ENCODE results near the gene PCNX1.
"Not testable (repeated sequence)": the region's sequence is repeated elsewhere in the genome, so short reads cannot be mapped to it uniquely, and the experiment has no call there.

The PCNX1 gene

DNA sequence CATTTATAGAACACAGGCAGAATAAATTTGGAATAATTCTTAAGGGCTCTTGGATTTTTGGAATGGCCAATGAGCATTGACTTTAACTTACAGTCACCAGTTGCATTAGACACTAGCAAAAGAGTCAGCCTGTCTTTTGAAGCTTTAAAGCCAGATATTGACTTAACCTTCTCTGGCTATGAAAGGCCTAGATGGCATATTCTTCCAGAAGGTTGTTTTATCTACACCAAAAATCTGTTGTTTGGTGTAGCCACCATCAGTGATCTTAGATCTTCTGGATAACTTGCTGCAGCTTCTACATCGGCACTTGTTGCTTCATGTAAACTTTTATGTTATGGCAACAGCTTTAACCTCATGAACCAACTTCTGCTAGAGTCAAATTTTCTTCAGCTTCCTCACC lies 10.4 kb downstream of the PCNX1 start:
- DNase-seq = no peak

DNA sequence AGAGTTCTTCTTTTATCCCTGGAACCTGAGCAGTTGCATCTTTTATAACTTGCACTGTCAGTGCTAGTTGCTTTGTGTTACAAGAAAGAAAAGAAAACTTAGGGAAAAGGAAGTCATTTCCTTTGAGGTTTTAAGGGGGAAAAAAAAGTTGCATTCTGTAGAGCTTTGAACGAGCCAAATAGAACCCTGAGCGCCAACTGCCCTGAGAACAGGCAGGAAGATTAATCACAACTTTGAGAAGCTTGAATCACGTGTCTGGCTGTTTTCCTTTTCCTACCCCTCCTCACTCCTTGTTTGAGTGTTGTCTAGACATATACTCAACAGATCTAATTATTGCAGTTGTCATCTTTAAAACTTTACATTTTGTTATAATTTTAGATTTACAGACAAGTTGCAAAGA lies 12.5 kb downstream of the PCNX1 start:
- DNase-seq = no peak

DNA sequence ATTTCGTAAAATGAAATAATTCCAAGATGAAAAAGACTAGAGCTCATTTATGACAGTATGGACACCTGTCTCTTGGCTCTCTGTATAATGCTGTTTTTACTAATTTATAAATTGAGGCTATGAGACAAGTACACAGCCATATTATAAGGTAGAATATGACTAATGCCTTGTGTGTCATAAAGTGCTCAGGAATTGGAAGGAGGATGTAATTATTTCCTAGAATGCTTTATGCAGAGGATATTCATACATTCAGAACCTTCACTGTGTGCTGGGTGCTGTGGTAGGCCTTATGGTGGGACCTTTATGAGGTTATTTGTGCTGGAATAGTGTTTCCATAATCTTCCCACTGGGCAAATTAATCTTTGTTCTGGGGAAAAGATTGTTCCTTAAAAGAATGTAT lies 13.3 kb downstream of the PCNX1 start:
- no peak for DNase-seq

DNA sequence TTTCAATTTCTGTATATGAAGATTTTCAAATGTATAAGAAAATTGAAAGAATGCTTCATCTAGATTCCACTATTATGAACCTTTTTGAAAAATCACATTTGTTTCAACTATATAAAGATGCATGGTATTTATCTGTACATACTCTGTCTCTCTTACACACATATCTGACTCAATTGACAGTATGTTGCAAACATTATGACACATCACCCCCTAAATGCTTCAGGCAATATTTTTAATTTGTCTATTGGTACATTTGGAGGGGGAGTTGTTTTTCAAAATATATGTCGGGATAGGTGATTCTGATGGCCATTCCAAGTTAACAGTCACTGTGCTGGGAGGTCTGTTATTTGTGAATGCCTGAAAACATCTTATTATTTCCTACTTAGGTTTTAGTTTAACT lies 14.4 kb downstream of the PCNX1 start:
- no peak for DNase-seq

DNA sequence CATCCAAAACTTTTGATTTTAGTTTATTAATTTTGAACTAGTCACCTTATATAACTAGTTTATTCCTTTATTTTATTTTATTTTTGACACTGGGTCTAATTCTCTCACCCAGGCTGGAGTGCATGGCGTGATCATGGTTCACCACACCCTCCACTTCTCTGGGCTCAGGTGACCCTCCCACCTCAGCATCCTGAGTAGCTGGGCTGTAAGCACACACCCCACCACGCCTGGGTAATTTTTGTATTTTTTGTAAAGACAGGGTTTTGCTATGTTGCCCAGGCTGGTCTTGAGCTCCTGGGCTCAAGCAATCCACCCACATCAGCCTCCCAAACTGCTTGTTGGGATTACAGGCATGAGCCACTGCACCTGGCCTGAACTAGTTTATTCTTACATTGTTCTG lies 17.3 kb downstream of the PCNX1 start:
- DNase-seq = no peak

DNA sequence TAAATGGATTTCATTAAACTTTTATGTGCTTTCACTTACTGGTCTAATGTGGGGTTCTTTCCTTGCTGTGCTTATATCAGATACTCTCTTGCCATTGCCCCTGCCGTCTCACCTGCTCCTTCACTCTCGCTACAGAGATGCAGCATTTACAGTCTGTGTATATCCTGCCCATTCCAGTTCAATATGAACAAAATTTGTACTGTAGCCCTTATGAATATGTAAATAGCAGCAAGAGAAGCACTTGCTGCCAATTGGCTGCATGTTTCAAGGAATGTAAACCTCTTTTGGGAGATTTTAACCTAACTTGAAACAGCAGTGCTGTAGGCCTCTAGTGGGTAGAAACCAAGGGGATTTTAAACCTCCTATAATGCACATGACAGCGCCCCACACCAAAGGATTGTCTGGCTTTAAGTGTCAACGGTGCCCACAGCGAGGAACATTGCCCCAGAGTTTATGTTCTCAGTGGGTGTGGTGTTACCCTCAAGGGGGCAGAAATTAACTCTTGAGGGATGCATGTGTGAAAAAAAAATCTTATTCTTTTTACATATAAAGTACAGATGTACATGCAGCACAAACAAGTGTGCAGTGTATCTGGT lies 19.1 kb downstream of the PCNX1 start:
- DNase-seq = no peak

DNA sequence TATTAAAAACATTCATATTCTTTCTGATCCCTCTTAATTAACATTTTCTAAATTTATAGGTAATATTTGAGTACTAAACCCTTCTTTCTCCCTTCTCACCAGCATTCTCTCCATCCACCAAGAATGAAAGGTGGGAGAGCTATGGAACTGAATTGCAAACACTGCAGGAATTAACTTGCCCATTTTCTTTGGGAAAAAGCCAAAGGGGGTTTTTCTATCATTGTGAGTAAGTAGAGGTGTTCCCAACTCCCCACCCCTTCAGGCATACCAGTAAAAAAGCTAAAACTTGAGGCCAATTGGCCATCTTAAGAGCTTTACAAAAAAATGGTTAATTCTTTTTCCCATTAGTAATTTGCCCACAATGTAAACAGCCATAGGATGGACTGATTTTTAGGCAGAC lies 23.7 kb downstream of the PCNX1 start:
- DNase-seq = no peak

DNA sequence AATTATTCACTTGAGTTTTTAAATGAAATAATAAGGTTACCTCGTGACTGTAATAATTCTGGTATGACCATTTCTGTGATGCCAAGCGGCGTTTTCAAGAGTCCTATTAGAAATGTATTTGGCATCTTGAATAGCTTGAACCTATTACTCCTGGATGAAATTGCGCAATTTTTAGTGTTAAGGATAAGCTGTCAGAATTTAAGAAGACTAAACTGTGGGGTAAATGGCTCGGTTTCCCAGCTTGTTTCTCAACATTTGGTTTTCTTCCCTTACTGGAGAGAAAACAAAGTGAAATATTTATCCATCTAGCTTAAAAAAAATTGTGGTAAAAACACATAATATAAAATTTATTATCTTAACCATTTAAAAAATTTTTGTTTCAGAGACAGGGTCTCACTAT lies 26.8 kb downstream of the PCNX1 start:
- no peak for DNase-seq

DNA sequence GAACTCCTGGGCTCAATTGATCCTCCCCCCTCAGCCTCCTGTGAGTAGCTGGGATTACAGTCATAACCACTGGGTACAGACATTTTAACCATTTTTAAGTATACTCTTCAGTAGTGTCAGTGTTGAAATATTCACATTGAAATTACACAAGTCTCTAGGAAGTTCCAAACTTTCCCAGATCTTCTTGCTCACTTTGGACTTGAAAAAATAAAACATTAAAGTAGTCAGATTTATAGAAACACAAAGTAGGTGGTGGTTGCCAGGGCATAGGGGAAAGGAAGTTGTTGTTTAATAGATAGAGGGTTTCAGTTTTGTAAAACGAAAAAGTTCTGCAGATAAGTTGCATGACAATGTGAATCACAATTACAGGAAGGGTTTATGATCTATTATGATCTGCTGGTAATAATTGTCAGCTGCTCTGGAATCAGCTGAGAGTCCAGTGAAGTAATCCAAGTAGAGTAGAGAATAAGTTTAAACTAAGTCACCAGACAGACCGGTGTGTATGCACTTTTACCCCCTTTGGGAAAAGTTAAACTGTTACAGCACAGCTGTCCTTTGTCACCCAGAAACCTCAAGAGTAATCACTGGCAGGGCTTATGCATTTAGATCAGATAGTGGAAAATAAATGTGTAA lies 27.4 kb downstream of the PCNX1 start:
- no peak for DNase-seq

DNA sequence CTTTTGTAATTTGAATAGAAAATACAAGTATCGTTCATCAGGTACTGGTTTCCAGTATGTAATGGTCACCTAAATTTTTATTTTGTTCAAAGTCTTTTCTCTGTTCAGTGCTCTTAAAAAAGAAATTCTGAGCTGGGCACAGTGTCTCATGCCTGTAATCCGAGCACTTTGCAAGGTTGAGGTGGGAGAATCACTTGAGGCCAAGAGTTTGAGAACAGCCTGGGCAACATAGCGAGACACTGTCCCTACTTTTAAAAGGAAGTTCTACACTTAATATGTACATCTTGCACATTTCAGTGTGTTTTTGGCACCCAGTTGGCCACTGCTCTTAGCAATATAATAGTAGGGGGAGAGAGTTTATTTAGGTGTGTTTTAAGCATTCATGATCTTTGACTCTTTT lies 27.9 kb downstream of the PCNX1 start:
- no peak for DNase-seq

DNA sequence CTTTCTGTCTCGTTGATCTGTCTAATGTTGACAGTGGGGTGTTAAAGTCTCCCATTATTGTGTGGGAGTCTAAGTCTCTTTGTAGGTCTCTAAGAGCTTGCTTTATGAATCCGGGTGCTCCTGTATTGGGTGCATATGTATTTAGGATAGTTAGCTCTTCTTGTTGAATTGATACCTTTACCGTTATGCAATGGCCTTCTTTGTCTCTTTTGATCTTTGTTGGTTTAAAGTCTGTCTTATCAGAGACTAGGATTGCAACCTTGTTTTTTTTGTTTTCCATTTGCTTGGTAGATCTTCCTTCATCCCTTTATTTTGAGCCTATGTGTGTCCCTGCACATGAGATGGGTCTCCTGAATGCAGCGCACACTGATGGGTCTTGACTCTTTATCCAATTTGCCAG lies 32.4 kb downstream of the PCNX1 start:
- DNase-seq = not testable (repeated sequence)

DNA sequence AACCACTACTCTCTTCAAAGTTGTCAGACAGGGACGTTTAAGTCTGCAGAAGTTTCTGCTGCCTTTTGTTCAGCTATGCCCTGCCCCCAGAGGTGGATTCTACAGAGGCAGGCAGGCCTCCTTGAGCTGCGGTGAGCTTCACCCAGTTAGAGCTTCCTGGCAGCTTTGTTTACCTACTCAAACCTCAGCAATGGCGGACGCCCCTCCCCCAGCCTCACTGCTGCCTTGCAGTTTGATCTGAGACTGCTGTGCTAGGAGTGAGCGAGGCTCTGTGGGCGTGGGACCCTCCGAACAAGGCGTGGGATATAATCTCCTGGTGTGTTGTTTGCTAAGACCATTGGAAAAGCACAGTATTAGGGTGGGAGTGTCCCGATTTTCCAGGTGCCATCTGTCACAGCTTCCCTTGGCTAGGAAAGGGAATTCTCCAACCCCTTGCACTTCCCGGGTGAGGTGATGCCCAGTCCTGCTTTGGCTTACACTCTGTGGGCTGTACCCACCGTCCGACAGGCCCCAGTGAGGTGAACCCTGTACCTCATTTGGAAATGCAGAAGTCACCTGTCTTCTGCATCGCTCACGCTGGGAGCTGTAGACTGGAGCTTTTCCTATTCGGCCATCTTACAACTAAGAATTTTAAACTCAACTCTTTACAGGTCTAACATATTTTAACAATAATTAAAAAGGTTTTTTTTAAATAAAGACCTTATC lies 34.5 kb downstream of the PCNX1 start:
- DNase-seq = peak; percentile 75

DNA sequence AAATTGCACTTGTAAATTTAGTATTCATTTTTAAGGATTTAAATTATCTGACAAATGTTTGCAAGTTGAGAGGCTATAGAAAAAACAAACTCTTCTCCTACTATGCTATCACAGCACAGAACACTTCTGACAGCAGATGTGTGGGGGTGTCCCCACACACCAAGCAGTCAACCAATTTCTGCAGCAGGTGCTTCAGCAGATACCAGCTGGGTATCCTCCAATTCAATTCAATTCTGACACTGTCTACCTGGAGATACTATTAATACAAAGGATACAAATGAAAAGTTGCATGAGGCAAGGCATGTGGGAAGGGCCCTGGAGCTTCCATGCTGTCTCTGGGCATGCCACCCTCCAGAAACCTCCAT lies 35.1 kb downstream of the PCNX1 start:
- DNase-seq = no peak

DNA sequence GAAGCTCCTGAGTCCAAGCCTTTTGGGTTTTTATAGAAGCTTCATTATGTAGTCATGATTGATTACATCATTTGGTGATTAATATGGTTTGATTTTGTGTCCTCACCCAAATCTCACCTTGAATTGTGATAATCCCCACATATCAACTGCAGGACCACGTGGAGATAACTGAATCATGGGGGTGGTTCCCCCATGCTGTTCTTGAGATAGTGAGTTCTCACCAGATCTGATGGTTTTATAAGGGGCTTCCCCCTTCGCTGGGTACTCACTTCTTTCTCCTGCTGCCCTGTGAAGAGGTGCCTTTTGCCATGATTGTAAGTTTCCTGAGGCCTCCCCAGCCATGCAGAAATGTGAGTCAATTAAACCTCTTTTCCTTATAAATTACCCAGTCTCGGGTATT lies 35.5 kb downstream of the PCNX1 start:
- DNase-seq = not testable (repeated sequence)

DNA sequence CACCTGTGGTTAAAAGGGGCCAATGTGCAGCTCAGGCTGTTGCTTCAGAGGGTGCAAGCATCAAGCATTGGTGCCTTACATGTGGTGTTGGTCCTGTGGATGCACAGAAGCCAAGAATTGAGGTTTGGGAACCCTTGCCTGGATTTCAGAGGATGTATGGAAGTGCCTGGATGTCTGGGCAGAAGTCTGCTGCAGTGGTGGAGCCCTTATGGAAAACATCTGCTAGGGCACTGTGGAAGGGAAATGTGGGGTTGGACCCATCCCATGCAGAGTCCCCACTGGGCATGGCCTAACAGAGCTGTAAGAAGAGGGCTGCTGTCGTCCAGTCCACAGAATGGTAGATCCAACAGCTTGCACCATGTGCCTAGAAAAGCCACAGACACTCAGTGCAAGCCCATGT lies 36.6 kb downstream of the PCNX1 start:
- DNase-seq = no peak

DNA sequence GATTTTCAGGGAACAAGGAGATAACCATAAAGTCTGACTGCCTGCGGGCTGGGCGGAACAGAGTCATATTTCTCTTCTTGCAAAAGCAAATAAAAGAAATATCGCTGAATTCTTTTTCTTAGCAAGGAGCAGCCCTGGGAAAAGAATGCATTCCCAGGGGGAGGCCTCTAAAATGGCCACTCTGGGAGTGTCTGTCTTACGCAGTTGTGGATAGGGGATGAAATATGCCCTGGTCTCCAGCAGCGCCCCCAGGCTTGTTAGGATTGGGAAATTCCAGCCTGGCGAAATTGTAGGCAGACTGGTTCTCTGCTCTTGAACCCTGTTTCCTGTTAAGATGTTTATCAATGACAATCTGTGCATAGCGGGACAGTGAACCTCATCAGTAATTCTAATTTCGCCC lies 40.5 kb downstream of the PCNX1 start:
- DNase-seq = no peak

DNA sequence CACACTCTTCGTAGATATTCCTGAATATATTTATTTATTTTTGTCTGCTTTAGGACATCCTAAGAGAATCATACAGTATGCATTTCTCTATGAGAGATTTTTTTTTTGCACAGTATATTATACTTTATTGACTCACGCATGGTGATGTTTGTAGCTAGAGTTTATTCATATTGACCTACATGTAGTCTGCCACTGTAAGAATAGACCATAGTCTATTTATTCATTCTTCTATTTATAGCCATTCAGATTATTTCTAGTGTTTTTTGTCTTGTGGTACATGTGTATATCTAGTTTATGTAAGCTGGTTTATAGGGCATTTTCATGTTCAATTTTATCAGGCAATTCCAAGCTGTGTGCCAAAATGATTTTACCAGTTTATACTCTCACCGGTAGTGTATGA lies 45.2 kb downstream of the PCNX1 start:
- no peak for DNase-seq

DNA sequence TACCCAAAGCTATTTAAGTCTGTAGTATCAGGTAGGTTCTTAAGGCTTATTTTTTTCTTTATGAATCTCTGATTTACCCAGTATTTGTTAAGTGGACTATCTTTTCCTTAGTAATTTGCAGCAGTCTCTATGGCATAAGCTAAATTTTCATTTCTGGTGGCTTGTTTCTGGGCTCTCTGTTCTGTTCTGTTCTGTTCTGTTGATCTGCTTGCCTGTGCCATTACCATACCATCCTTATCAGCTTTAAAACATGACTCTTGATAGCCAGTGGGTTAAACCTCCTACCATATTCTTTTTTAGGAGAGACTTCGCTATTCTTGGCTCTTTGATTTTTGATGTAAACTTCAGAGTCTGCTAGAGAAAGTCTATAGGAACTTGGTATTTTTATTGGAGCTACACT lies 46.8 kb downstream of the PCNX1 start:
- DNase-seq = no peak

DNA sequence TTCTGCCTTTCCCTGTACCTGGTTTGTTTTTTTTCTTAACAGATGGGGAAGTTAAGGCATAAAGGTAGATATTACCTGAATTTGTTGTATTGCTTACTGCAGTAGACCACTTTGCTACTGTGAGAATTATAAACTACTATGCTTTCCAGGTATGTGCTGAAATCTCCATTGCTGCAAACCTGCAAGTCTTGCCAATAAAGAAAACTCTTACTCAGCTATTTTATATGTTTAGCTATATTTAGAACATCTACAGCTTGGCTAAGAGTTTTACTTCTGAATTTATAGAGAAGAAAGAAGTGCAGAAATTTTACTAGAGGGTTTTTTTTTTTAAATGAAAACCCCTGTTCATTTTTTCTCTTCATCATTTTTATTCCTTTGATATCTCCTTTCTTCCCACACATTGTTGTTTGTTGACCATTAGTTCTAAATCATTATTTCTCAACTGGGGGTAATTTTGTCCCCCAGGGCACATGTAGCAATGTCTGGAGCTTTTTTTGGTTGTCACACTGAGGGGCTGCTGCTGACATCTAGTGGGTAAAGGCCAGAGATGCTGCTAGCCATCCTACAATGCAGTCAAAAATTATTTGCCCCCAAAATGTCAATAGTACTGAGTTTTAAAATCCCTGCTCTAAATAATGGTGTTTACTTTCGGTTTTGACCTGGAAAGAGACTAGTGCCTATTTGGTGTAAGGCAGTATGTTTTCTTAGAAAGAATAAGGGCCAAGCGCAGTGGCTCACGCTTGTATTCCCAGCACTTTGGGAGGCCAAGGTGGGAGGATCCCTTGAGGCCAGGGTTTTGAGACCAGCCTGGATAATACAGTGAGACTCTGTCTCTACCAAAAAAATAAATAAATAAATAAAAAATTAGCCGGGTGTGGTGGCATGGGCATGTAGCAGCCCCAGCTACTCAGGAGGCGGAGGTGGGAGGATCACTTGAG lies 48.6 kb downstream of the PCNX1 start:
- peak; percentile 46 for DNase-seq

DNA sequence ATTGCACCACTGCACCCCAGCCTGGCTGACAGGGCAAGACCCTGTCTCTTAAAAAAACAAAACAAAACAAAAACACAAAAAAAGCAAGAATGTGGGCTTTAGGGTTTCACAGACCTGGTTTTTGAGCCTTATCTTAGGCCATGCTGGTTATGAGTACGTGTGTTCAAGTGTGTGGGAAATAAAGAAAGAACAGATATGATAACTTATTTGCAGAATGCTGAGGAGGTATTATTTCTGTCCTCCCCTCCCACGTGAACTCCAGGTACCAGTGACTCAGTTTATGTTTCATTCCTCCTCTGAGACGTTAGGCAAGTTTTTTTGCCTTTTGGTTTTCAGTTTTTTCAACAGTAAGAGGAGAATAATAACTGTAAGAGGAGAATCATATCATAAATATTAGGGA lies 49.3 kb downstream of the PCNX1 start:
- no peak for DNase-seq

DNA sequence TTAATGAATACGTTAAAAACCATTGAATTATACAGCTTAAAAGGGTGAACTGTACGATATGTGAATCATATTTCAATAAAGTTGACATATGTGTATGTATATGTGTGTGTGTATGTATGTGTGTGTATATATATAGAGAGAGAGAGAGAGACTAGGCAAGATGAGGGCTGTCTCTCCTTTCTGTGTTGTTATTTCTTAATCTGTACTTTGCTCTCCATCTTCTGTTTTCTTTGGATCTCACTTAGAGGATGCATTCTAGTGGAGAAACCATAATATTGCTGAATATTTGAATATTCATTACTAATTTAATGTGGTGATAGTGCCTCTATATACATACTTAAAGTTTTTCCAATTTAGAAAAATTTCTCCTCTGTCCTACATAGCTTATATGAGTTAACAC lies 50.5 kb downstream of the PCNX1 start:
- DNase-seq = no peak

DNA sequence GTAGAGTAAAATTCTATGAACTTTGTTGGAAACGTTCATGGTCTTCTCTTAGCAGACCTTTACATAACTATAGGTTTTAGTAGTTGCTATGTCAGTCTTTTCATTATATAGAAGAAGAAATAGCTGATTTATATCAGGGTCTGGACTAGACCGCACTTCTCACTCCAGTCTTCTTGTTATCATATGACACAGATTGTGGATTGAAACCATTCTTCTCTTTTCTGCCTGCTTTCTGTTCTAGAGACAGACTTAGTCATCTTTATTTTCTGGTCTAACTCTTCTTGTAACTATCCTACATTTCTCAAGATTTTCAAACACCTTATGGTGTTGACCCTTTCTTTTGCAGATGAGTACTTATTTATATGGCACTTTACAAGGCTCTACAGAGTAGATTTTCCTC lies 55.7 kb downstream of the PCNX1 start:
- DNase-seq = no peak

DNA sequence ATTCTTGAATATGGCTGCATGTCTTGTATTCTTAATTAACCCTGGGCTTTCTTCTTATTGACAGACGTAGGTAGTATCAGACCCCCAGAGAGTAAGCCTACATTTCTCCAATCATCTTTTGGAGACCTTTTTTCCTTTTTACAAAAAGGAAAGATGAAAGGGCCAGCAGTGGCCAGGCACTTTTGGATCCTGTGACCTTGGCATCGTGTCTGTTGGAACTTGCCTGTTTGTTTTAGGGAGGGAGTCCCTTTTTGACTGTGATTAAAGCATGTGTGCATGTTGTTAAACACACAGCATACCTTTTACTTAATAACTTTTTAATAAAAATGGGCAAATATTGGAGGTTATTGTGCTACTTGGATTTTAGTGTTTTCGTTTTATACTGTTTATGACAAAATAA lies 57.2 kb downstream of the PCNX1 start:
- no peak for DNase-seq

DNA sequence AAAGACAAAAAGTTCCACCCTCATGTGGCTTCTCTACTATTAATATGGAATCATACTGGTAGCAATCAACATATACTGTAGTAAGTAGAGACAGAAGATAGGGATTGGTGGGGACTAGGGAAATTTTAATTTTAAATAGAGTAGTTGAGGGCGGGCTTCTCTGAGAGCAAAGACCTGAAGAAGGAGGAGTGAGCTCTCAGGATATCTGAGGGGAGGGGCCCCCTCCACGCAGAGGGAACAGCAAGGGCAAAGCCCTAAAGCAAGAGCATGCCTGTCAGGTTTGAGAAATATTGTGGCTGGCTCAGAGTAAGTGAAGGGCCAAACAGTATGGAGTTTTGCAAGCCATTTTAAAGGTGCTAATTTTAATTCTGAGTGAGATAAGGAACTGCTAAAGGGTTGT lies 64.3 kb downstream of the PCNX1 start:
- DNase-seq = no peak
